Stomach (tissue), 9 donors: ENCODE data around the gene ZNF816. TPM values are rescaled to one million over a fixed set of nuclear protein-coding genes. Genes with fewer than 3 reads are reported as not detected.

Source experiments
- DNase-seq, 2 donors: peaks; one replicate each; pipeline versions ENCODE4 v3.0.0 to v3.0.0-alpha.2; 2013 to 2019
- H3K27ac ChIP-seq, 5 donors: fragments of 200-600 bp in 4 of 5; sonication (generic) in 4 of 5; one replicate each; pipeline ENCODE4 v1.5.1; 2013 to 2019; ENCODE audit warnings: mild to moderate bottlenecking in 1 of 5, moderate library complexity in 1 of 5
- H3K27me3 ChIP-seq, 3 donors: fragments of 200-600 bp; sonication (generic); one replicate each; pipeline ENCODE4 v1.5.1; 2017 to 2019; ENCODE audit warnings: mixed run types in 1 of 3
- H3K36me3 ChIP-seq, 4 donors: fragments of 200-600 bp; sonication (generic); 1 replicate in 3 of 4; 2 replicates in 1 of 4; pipeline ENCODE4 v1.5.1; 2016 to 2019
- H3K4me1 ChIP-seq, 4 donors: fragments of 200-600 bp; sonication (generic); one replicate each; pipeline ENCODE4 v1.5.1; 2016 to 2019
- H3K4me3 ChIP-seq, 4 donors: fragments of 200-600 bp; sonication (generic) in 3 of 4; one replicate each; pipeline ENCODE4 v1.5.1; 2016 to 2019; ENCODE audit warnings: mild to moderate bottlenecking in 1 of 4
- H3K9me3 ChIP-seq, 4 donors: fragments of 200-600 bp; sonication (generic); one replicate each; pipeline ENCODE4 v1.5.1; 2016 to 2019
- EP300 ChIP-seq: sonication (generic); formaldehyde crosslinking; IDR thresholded peaks from one replicate; pipeline ENCODE4 v1.6.1; 2017; ENCODE audit warnings: antibody characterized with exemption
- POLR2A ChIP-seq, 4 donors: fragments of 450-650 bp; IDR thresholded peaks; one replicate each; pipeline ENCODE4 v1.6.1; 2016; ENCODE audit warnings: antibody characterized with exemption in 4 of 4, control low read depth in 2 of 4, mild to moderate bottlenecking in 1 of 4, moderate library complexity in 1 of 4
- POLR2AphosphoS5 ChIP-seq, 3 donors: sonication (generic); formaldehyde crosslinking; IDR thresholded peaks; one replicate each; pipeline ENCODE4 v1.6.1; 2016; ENCODE audit warnings: antibody characterized with exemption in 3 of 3
- WGBS, 5 donors: extraction: QIAGEN DNeasy Blood & Tissue Kit in 3 of 5; methylation state at CpG; one replicate each; pipeline versions ENCODE4 v1.1.5 to v1.1.7; 2013 to 2018; 5-methylcytosine and 5-hydroxymethylcytosine counted together
- intact Hi-C: fragments of 100-400 bp; cut with DNase I; formaldehyde crosslinking; loops from one replicate; pipeline ENCODE4 v1.15.1; 2023; ENCODE audit warnings: low total_unique reads
- polyA plus RNA-seq, 3 donors: library from polyadenylated mRNA; stranded (reverse); fragments of 200-250 nt; gene quantifications; one replicate each; pipeline ENCODE4 v1.2.3, GENCODE V29; 2013
- total RNA-seq, 5 donors: library from RNA; depleted of rRNA; stranded (reverse); fragments of >200 nt; gene quantifications; one replicate each; pipeline versions ENCODE4 v1.1.0 to v1.2.3, GENCODE V29; 2014 to 2016
- TF ChIP-seq, protein P1 (sequence below), 7 experiments: fragments of 450-650 bp in 4 of 7; fragments of 200-600 bp in 3 of 7; sonication (generic) in 3 of 7; IDR thresholded peaks; one replicate each; pipeline ENCODE4 v1.5.1; 2016 to 2019; ENCODE audit warnings: antibody characterized with exemption in 7 of 7, control low read depth in 2 of 7, mild to moderate bottlenecking in 1 of 7
- donor health status: healthy with polysubstance abuse.
- donor health status: Bipolar disorder and iron deficiency.
- donor health status: healthy.

ZNF816 gene
- total and polyA plus RNA-seq, 8 donors = 2.9 to 41.4 (median 8.7) TPM

DNA sequence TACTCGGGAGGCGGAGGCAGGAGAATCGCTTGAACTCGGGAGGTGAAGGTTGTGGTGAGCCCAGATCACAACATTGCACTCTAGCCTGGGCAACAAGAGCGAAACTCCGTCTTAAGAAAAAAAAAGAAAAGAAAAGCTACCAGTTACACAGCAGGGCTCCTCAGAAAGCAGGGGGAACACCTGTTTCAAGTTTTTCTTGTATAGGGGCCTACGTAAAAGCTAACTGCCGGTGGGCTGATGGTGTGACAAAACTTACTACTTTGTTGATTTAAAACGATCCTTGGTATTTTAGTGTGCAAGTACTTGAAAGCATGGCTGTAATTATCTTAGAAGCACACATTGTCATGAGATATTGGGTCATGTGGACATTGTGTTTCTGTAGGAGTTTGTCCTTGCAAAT lies 35.3 kb upstream of the ZNF816 start:
- Histone ChIP-seq H3K4me3 (no peak overlapping the region), H3K4me1 (peaks cover 0 to 12% (median 6%) of the 10 kb centered on the region in 4 donors), H3K27me3 (peaks cover 0 to 5% (median 0%) of the 10 kb centered on the region in 3 donors), H3K9me3 (peaks cover 0 to 16% (median 8%) of the 10 kb centered on the region in 4 donors), H3K27ac (no peak overlapping the region), H3K36me3 (no peaks in the 10 kb centered on the region)
- no peak for TF ChIP-seq EP300
- TF ChIP-seq, protein P1, sequence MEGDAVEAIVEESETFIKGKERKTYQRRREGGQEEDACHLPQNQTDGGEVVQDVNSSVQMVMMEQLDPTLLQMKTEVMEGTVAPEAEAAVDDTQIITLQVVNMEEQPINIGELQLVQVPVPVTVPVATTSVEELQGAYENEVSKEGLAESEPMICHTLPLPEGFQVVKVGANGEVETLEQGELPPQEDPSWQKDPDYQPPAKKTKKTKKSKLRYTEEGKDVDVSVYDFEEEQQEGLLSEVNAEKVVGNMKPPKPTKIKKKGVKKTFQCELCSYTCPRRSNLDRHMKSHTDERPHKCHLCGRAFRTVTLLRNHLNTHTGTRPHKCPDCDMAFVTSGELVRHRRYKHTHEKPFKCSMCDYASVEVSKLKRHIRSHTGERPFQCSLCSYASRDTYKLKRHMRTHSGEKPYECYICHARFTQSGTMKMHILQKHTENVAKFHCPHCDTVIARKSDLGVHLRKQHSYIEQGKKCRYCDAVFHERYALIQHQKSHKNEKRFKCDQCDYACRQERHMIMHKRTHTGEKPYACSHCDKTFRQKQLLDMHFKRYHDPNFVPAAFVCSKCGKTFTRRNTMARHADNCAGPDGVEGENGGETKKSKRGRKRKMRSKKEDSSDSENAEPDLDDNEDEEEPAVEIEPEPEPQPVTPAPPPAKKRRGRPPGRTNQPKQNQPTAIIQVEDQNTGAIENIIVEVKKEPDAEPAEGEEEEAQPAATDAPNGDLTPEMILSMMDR (IDR thresholded peaks at IDR 0.05) = no peak
- TF ChIP-seq POLR2AphosphoS5 (IDR thresholded peaks at IDR 0.05) = no peak
- no peak for TF ChIP-seq POLR2A (IDR thresholded peaks at IDR 0.05)
- no peak for DNase-seq
- 59 to 85% (median 79%) methylated on average over 9 of the region's 9 CpGs for WGBS, 5 donors
- intact Hi-C loops = no loop called here

DNA sequence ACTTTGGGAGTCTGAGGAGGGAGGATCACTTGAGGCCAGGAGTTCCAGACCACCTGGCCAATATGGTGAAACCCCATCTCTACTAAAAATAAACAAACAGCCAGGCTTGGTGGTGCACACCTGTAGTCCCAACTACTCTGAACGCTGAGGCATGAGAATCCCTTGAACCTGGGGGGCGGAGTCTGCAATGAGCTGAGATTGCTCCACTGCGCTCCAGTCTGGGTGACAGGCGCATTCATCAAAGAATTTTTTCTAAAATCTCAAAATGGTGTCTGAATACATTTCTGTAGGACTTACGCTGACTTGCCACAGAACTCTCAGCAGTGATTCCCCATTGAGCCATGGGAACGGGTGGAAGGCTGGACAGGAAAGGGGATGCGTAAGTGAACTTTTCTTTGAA lies 33.0 kb upstream of the ZNF816 start:
- H3K36me3 ChIP-seq = no peaks in the 10 kb centered on the region
- H3K4me3 ChIP-seq = no peak overlapping the region
- no peak overlapping the region for H3K27ac ChIP-seq
- TF ChIP-seq EP300 (no peak), POLR2A (IDR thresholded peaks at IDR 0.05) (no peak), POLR2AphosphoS5 (IDR thresholded peaks at IDR 0.05) (no peak)
- TF ChIP-seq, protein P1 (IDR thresholded peaks at IDR 0.05) = no peak
- H3K27me3 ChIP-seq = peaks cover 0 to 5% (median 0%) of the 10 kb centered on the region in 3 donors
- 87 to 94% (median 92%) methylated on average over 7 of the region's 7 CpGs for WGBS, 5 donors
- DNase-seq = no peak
- H3K9me3 ChIP-seq = peaks cover 0 to 16% (median 8%) of the 10 kb centered on the region in 4 donors
- H3K4me1 ChIP-seq = peaks cover 11 to 31% (median 20%) of the 10 kb centered on the region in 4 donors
- intact Hi-C loops = no loop called here

DNA sequence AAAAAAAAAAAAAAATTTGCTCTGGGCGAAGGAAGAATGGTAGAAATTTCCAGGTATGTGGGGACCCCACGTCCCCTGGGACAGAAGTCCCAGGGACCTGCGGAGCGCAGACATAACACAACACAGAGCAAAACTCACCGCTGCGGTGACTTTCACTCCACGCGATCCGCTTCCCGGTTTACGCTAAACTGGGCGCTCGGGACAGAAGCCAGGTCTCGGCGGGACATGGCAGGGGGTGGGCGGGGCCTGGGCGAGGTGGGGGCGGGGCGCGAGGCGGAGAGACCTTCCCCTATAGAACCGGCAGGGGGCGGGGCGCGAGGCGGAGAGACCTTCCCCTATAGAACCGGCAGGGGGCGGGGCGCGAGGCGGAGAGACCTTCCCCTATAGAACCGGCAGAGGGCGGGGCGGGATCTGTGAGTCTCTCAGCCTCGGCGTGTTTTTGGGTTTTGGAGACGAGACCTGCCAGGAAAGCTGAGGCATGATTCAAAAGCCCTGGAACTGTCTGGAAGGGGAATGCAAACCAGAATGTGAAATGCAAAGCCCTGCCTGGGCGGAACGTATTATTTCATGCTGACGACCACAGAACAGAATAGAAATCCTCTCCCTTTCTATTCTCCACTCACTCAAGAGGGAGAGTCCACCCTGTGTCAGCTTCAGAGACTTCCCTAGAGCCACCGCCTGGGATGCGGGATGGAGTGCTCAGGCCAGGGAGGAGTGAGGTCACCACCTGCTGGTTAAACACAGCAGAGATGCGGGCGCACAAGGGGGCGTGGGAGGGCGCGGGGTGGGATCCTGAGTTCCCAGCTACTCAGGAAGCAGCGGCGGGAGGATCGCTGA lies 30.9 kb upstream of the ZNF816 start:
- TF ChIP-seq EP300 (no peak), POLR2AphosphoS5 (IDR thresholded peaks at IDR 0.05) (peak in 1 of 3 donors; percentile 39), POLR2A (IDR thresholded peaks at IDR 0.05) (no peak)
- TF ChIP-seq, protein P1 (IDR thresholded peaks at IDR 0.05) = peak in 5 of 7 experiments; percentile 6 to 89 (median 71)

DNA sequence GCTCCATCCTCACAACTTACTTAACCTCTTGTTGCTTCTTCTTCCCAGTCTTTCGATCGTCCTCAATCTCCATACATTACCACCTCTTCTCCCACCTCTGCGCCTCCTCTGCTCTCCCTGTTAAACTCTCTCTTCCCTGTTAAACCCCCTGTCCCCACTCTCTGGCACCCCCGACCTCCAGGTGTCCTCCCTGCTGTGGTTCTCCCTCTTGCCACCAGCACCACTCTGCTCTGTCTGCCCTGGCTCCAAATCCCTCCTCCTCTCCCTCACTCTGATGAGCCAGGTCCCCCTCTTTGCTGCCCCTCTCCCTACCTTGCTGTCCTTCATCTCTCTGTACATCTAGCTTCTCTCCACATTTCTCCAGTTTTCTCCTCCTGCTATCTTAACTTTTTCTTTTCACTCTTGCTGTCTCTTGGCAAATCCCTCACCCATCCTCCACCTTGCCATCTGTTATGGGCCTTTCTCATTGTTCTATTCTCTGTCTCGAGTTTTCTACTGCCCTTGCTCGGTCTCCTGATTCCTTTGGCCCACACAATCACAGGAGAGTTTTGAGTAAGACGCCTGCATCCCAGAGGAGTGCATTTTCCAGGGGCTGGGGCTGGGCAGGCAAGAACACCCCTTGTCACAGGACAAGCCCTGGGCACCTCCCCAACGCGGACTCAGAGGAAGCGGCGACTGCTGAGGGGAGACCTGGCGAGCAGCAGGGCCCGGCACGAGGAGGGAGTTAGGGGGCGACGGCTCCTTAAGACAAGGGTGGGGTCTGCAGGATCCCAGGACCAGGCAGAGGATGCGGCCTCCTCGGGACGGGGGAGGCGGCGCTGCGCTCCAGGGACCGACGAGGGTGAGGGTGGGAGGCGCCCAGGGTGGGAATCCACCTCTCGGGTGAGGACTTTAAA lies 29.7 kb upstream of the ZNF816 start:
- peak; percentile 27 to 47 for DNase-seq
- intact Hi-C loops = no loop called here
- H3K36me3 ChIP-seq = peaks cover 0 to 28% (median 15%) of the 10 kb centered on the region in 4 donors
- WGBS, 5 donors = 16 to 28% (median 17%) methylated on average over 24 to 26 of the region's 26 CpGs
- H3K9me3 ChIP-seq = peaks cover 0 to 12% (median 5%) of the 10 kb centered on the region in 4 donors
- no peaks in the 10 kb centered on the region for H3K27me3 ChIP-seq
- H3K27ac ChIP-seq = peak overlapping the region; percentile 10 to 80 (median 66)
- peaks cover 11 to 31% (median 20%) of the 10 kb centered on the region in 4 donors for H3K4me1 ChIP-seq
- TF ChIP-seq, protein P1 (IDR thresholded peaks at IDR 0.05) = no peak
- TF ChIP-seq POLR2AphosphoS5 (IDR thresholded peaks at IDR 0.05) (no peak), EP300 (no peak), POLR2A (IDR thresholded peaks at IDR 0.05) (no peak)
- H3K4me3 ChIP-seq = peak overlapping the region; percentile 50 to 62 (median 56)

More for the DNA sequence above, 30.9 kb upstream of the ZNF816 start:
- DNase-seq = peak; percentile 85 to 90
- peaks cover 11 to 31% (median 20%) of the 10 kb centered on the region in 4 donors for H3K4me1 ChIP-seq
- H3K27ac ChIP-seq = peak overlapping the region; percentile 60 to 80 (median 66)
- H3K9me3 ChIP-seq = peaks cover 0 to 16% (median 8%) of the 10 kb centered on the region in 4 donors
- H3K36me3 ChIP-seq = peaks cover 0 to 16% (median 7%) of the 10 kb centered on the region in 4 donors
- H3K27me3 ChIP-seq = peaks cover 0 to 5% (median 0%) of the 10 kb centered on the region in 3 donors
- WGBS, 5 donors = 1 to 3% (median 2%) methylated on average over 29 to 50 of the region's 50 CpGs
- peak overlapping the region; percentile 50 to 62 (median 56) for H3K4me3 ChIP-seq
- intact Hi-C loops = no loop called here
